Left ventricle myocardium superior (tissue), 1 donor: ENCODE data around the gene ZNF609. TPM values are rescaled to one million over a fixed set of nuclear protein-coding genes. Genes with fewer than 3 reads are reported as not detected.

Source experiments
- ATAC-seq: fragments of 200-7000 bp; cut with Tn5 transposase; one replicate; pipeline ENCODE4 v1.9.1; 2020; ENCODE audit warnings: mild to moderate bottlenecking, moderate library complexity
- DNase-seq: peaks from one replicate; pipeline ENCODE4 v3.0.0-alpha.2; 2020
- intact Hi-C: fragments of 100-400 bp; cut with micrococcal nuclease; formaldehyde crosslinking; loops from one replicate; pipeline ENCODE4 v1.11.0; 2022
- total RNA-seq: library from RNA; stranded (reverse); fragmentation: NEBNext Ultra II Directional; extraction: Animal tissue kit (Norgen Biotek cat#: 25700); gene quantifications from one replicate; pipeline ENCODE4 v1.2.1, GENCODE V29; 2021
- donor health status: DM: no; HTN: yes; CAD: no; lungs with severe emphysema.

The ZNF609 gene
- total RNA-seq, 1 donor from 2014 or later = 17.7 TPM

DNA sequence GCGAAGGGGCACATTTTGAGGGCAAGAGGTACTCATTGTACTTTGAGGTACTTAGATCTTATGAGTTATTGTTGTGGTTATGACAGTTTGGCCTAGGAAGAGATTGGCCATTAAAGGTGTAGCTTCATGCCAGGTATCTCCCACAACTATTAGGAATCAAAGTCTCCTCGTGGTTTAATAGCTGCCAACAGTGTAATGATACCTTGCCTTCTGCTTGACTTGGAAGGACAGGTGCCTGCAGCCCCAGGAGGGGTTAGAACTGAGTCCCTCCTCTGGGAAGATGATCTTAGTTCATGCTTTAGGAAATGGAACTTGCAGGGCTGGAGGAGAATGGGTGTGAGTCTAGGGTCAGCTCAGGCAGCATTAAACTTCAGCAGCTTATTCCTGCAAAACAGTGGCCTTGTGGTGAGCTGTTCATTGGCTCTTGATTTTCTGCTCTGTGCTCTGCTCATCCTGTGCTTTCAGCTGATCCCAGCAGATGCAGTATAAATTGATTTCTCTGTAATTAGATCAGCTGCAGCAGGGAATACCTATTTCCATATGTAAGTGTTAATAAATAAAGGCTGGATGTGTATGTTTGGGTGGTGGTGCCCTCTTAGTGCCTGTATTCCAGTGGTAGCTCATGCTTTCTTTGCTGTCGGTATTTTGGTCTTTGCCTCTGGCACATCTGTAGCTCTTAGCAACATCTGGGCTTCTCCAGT, 40.5 kb downstream of the ZNF609 start:
- intact Hi-C loops = no loop called here
- DNase-seq (no peak), ATAC-seq (no peak)

GRCh38 chr15:64501396-64501715, 41.0 kb downstream of the ZNF609 start:
- ATAC-seq (peak; percentile 49), DNase-seq (no peak)
- intact Hi-C loops = no loop called here

GRCh38 chr15:64502151-64502550, 41.8 kb downstream of the ZNF609 start:
- ATAC-seq (peak; percentile 29), DNase-seq (no peak)
- intact Hi-C loops = no loop called here

GRCh38 chr15:64502551-64502950, 42.2 kb downstream of the ZNF609 start:
- intact Hi-C loops = no loop called here
- no peak for DNase-seq
- peak; percentile 11 for ATAC-seq

DNA sequence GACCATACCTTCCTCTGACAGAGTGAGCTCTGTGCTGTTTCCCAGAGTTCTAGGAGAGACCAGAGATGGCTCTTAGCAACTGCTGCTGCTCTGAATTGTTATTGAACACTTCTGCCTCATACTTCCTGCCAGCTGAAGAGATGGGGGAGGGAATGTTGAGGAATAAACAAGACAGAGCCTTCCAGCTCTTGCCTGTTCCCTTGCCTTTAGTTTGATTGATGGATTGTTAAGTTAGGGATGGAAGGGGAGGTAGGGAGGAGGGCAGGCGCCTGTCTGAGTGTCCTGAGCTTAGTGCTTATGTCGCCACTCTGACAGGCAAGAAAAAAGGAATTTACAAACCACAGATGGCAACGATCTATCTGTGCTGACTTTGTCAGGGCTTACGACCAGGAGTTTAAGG, 42.8 kb downstream of the ZNF609 start:
- intact Hi-C loops = no loop called here
- DNase-seq = no peak
- ATAC-seq = peak; percentile 12

- DNase-seq = no peak
- no peak for ATAC-seq
- intact Hi-C loops = no loop called here
Measured at GRCh38 chr15:64503640-64504039, 43.3 kb downstream of the ZNF609 start.

- intact Hi-C loops = no loop called here
- ATAC-seq = peak; percentile 98
- DNase-seq = peak; percentile 76
Measured at GRCh38 chr15:64507293-64507802, 47.0 kb downstream of the ZNF609 start.

- no peak for DNase-seq
- intact Hi-C loops = no loop called here
- no peak for ATAC-seq
Measured at GRCh38 chr15:64507845-64508244, 47.5 kb downstream of the ZNF609 start.

- DNase-seq (no peak), ATAC-seq (no peak)
- intact Hi-C loops = no loop called here
Measured at GRCh38 chr15:64513823-64514222, 53.4 kb downstream of the ZNF609 start.

- ATAC-seq = no peak
- intact Hi-C loops = no loop called here
Measured at GRCh38 chr15:64515196-64515595, 54.8 kb downstream of the ZNF609 start.

DNA sequence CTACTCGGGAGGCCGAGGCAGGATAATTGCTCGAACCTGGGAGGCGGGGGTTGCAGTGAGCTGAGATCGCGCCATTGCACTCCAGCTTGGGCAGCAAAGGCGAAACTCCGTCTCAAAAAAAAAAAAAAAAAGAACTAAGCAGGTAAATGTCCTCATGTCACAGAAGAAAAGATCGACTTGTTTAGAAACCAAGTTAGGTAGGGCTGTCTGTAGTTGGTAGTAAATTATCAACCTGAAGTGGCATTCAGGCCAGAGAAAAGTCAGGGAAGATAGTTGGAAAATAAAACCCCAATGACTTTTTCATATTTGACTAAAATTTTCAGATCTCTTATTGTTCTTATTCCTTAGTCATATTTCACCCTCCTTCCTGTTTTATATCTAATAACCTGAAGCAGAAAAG, 55.4 kb downstream of the ZNF609 start:
- ATAC-seq = no peak
- no peak for DNase-seq
- intact Hi-C loops = no loop called here

More at GRCh38 chr15:64515196-64515595, 54.8 kb downstream of the ZNF609 start:
- DNase-seq = no peak

- DNase-seq = no peak
- no peak for ATAC-seq
- intact Hi-C loops = no loop called here
Measured at GRCh38 chr15:64519897-64520296, 59.5 kb downstream of the ZNF609 start.

GRCh38 chr15:64521201-64521600, 60.8 kb downstream of the ZNF609 start:
- ATAC-seq (peak; percentile 68), DNase-seq (no peak)
- intact Hi-C loops = no loop called here

- intact Hi-C loops = no loop called here
- peak; percentile 93 for ATAC-seq
- DNase-seq = peak; percentile 61
Measured at GRCh38 chr15:64521726-64522164, 61.4 kb downstream of the ZNF609 start.

- ATAC-seq (peak; percentile 25), DNase-seq (no peak)
- intact Hi-C loops = no loop called here
Measured at GRCh38 chr15:64522226-64522823, 61.9 kb downstream of the ZNF609 start.

GRCh38 chr15:64523240-64523639, 62.9 kb downstream of the ZNF609 start:
- ATAC-seq (no peak), DNase-seq (no peak)

DNA sequence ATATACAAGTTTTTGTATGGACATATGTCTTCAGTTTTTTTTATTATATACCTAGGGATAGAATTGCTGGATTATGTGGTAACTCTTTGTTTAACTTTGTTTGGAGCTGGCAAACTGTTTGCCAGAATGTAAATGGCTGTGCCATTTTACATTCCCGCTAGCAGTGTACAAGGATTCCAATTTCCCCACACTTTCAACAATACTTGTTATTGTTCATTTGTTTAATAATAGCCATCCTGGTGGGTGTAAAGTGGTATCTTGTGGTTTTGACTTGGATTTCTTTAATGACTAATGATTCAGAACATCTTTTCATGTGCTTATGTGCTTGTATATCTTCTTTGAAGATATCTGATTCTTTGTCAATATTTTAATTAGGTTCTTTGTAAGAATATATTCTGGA, 64.4 kb downstream of the ZNF609 start:
- intact Hi-C loops = no loop called here
- DNase-seq (no peak), ATAC-seq (no peak)

More at GRCh38 chr15:64523240-64523639, 62.9 kb downstream of the ZNF609 start:
- intact Hi-C loops = no loop called here

DNA sequence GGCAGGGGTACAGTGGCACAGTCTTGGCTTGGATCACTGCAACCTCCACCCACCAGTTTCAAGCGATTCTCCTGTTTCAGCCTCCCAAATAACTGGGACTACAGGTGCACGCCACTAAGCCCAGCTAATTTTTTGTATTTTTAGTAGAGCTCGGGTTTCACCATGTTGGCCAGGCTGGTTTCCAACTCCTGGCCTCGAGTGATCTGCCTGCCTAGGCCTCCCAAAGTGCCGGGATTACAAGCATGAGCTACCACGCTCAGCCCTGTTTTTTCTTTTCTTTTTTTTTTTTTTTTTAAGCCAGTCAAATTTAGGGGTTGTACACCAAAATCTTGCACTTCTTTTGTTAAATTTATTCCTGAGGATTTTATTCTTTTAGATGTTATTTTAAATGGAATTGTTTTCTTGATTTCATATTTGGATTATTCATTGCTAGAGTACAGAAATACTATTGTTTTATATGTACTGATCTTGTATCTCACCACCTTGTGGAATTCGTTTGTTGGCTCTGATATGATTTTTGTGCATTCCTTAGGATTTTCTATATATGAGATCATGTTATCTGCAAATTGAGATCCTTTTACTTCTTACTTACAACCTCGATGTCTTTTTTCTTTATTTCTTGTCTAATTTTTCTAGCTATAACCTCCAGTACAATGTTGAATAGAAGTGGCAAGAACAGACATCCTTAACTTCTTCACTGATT, 65.6 kb downstream of the ZNF609 start:
- DNase-seq = no peak
- intact Hi-C loops = no loop called here
- no peak for ATAC-seq

DNA sequence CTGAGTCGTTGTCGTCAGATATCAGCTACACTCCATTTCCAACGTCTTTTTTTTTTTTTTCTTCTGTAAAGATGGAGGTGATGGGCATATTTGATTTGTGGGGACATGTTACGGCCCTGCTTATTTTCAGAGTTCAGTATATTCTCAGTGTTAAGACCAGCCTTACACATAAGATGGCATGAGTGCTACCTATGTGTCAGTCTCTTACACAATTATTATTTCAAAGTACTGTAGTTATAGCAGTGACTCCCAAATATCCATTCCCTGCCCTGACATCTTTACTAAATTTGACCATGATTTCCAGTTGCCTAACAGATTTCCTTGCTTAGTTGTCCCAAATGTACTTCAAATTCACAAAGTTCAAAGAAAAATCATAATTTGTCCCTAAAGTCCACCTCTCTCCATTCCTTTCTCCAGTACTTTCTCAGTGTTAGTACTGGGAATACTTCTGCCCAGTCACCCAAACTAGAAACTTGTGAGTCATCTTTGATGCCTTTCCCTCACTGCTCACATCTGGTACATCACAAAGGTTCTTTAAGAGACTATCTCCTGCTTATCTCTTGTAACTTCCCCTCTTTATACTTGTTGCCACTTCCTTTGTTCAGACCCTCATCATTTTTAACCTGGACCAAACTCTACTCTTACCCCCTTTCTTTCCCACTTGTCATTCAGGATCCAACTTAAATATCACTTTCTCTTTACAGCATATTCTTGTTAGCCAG, 67.0 kb downstream of the ZNF609 start:
- ATAC-seq = no peak
- no peak for DNase-seq
- intact Hi-C loops = no loop called here

DNA sequence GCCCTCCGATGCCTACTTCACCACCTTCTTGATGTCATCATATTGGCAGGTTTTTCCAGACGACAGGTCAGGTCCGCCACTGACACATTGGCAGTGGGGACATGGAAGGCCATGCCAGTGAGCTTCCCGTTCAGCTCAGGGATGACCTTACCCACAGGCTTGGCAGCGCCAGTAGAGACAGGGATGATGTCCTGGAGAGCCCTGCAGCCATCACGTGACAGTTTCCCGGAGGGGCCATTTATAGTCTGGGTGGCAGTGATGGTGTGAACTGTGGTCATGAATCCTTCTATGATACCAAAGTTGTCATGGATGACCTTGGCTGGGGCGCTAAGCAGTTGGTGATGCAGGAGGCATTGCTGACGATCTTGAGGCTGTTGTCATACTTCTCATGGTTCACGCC, 68.5 kb downstream of the ZNF609 start:
- DNase-seq = no peak
- no peak for ATAC-seq
- intact Hi-C loops = no loop called here
